ENCODE results near the gene GOPC.

GOPC gene

DNA sequence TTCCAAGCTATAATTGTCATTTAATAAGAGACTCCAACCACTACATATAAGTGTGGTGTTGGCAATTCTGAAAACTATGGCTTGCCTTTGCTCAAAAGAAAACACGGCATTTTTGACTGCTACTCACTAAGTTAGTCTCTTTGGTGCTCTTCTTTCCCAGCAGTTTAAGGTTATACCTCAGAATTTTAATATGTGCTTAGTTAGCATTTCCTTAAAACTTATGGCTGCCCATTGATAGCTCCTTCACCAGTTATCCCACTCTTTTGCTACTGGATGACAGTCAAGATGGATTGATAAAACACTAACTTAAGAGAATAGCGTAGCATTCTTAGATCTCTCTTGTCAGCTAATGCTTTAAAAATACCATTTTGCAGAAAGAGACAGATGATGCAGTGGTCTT, 34.1 kb downstream of the GOPC start:
- TF ChIP-seq FOXP2 (optimal IDR thresholded peaks at IDR 0.05; ENCODE audit: borderline replicate concordance, extremely low read depth, extremely low read length, insufficient read depth) (no peak), POLR2AphosphoS5 (IDR thresholded peaks at IDR 0.05; ENCODE audit: low read depth, low read length) (no peak), SIN3A (IDR thresholded peaks at IDR 0.05; ENCODE audit: borderline replicate concordance, insufficient read depth, low read length) (no peak), TAF1 (IDR thresholded peaks at IDR 0.05; ENCODE audit: borderline replicate concordance, insufficient read depth, low read length) (no peak)
- TF ChIP-seq, protein P1, sequence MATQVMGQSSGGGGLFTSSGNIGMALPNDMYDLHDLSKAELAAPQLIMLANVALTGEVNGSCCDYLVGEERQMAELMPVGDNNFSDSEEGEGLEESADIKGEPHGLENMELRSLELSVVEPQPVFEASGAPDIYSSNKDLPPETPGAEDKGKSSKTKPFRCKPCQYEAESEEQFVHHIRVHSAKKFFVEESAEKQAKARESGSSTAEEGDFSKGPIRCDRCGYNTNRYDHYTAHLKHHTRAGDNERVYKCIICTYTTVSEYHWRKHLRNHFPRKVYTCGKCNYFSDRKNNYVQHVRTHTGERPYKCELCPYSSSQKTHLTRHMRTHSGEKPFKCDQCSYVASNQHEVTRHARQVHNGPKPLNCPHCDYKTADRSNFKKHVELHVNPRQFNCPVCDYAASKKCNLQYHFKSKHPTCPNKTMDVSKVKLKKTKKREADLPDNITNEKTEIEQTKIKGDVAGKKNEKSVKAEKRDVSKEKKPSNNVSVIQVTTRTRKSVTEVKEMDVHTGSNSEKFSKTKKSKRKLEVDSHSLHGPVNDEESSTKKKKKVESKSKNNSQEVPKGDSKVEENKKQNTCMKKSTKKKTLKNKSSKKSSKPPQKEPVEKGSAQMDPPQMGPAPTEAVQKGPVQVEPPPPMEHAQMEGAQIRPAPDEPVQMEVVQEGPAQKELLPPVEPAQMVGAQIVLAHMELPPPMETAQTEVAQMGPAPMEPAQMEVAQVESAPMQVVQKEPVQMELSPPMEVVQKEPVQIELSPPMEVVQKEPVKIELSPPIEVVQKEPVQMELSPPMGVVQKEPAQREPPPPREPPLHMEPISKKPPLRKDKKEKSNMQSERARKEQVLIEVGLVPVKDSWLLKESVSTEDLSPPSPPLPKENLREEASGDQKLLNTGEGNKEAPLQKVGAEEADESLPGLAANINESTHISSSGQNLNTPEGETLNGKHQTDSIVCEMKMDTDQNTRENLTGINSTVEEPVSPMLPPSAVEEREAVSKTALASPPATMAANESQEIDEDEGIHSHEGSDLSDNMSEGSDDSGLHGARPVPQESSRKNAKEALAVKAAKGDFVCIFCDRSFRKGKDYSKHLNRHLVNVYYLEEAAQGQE (IDR thresholded peaks at IDR 0.05; ENCODE audit: insufficient read depth in 1 of 2, low read depth in 2 of 2, low read length in 2 of 2) = no peak

DNA sequence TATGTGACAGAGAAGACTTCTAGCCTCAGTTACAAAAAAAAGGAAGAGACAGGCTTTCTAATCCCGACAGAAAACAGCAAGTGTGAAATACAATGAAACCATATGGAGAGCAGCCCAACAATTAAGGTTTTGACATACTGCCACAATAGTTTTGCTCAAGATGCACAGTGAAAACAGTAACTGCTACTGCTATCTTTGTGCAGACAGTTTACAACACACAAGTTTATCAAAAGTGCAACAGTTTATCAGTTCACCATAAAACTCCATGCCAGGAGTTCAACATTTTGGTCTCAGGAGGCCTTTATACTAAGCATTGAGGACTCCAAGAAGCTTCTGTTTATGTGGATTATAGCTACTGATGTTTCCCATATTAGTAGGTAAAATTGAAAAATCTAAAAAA, 37.6 kb downstream of the GOPC start:
- TF ChIP-seq POLR2AphosphoS5 (IDR thresholded peaks at IDR 0.05; ENCODE audit: low read depth, low read length) (no peak), TAF1 (IDR thresholded peaks at IDR 0.05; ENCODE audit: borderline replicate concordance, insufficient read depth, low read length) (no peak), FOXP2 (optimal IDR thresholded peaks at IDR 0.05; ENCODE audit: borderline replicate concordance, extremely low read depth, extremely low read length, insufficient read depth) (no peak), SIN3A (IDR thresholded peaks at IDR 0.05; ENCODE audit: borderline replicate concordance, insufficient read depth, low read length) (no peak)
- TF ChIP-seq, protein P1 (IDR thresholded peaks at IDR 0.05; ENCODE audit: insufficient read depth in 1 of 2, low read depth in 2 of 2, low read length in 2 of 2) = no peak

DNA sequence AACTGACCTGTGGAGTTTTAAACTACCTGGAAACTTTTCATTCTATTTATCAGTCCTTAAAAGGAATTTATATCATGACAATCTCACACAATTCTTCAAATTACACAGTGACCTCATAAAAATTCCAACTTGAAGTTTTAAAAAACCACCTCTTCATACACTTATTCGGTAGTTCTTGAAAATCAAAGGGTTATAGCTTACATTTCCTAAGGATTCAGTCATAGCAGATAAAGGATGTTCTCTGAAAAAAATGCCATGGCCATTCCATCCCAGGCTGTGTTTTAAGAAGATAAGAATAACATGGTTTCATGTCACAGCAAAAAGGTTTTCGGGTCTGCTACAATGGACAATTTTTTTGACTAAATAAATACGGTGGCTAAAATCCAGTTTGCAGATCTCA, 41.2 kb downstream of the GOPC start:
- TF ChIP-seq TAF1 (IDR thresholded peaks at IDR 0.05; ENCODE audit: borderline replicate concordance, insufficient read depth, low read length) (no peak), FOXP2 (optimal IDR thresholded peaks at IDR 0.05; ENCODE audit: borderline replicate concordance, extremely low read depth, extremely low read length, insufficient read depth) (no peak), POLR2AphosphoS5 (IDR thresholded peaks at IDR 0.05; ENCODE audit: low read depth, low read length) (no peak), SIN3A (IDR thresholded peaks at IDR 0.05; ENCODE audit: borderline replicate concordance, insufficient read depth, low read length) (no peak)
- TF ChIP-seq, protein P1 (IDR thresholded peaks at IDR 0.05; ENCODE audit: insufficient read depth in 1 of 2, low read depth in 2 of 2, low read length in 2 of 2) = no peak

DNA sequence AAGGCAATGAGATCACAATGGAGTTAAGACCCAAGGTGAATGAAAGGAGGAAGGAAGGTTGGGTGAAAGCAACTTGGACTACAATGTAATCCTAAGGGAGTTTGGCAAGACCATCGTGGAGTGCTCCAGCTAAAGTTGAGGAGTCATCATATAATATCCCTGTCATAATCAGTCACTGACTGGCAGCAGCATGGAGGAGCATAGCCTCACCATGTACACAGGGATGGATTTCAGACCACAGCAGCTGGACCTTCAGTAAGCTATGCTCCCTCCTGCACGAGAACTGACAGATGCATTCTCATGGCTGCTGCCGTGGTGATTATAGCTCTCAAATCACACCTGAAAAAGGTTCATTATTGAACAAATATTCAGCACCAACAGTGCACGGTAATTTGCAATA, 43.0 kb downstream of the GOPC start:
- no peak for TF ChIP-seq SIN3A (IDR thresholded peaks at IDR 0.05; ENCODE audit: borderline replicate concordance, insufficient read depth, low read length)
- TF ChIP-seq POLR2AphosphoS5 (IDR thresholded peaks at IDR 0.05; ENCODE audit: low read depth, low read length) = no peak

DNA sequence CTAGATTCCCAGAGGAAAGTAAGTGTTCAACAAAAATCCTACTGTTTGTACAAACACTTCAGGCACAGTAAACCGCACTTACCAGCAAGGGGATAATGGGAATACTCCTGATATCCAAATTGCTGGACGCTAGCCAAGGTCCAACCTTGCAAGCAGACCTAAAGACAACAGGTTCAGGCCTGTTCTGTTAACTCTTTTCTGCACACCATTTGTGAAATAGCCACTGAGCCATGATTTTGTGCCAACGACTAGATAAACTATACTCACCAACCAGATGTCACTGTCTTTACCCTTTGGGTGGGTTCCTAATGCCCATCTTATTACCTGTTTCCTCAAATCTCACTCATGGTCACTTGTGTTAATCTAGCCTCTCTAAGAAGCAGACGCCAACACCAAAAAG, 43.5 kb downstream of the GOPC start:
- TF ChIP-seq POLR2AphosphoS5 (IDR thresholded peaks at IDR 0.05; ENCODE audit: low read depth, low read length) (no peak), SIN3A (IDR thresholded peaks at IDR 0.05; ENCODE audit: borderline replicate concordance, insufficient read depth, low read length) (no peak), TAF1 (IDR thresholded peaks at IDR 0.05; ENCODE audit: borderline replicate concordance, insufficient read depth, low read length) (no peak), FOXP2 (optimal IDR thresholded peaks at IDR 0.05; ENCODE audit: borderline replicate concordance, extremely low read depth, extremely low read length, insufficient read depth) (no peak)
- TF ChIP-seq, protein P1 (IDR thresholded peaks at IDR 0.05; ENCODE audit: insufficient read depth in 1 of 2, low read depth in 2 of 2, low read length in 2 of 2) = no peak

Data from PFSK-1 (cell line).